Activated CD4-positive, alpha-beta T cell treated with anti-CD3 and anti-CD28 coated beads for 36 hours (primary cell): ENCODE data around the gene ARMC6. TPM values are rescaled to one million over a fixed set of nuclear protein-coding genes. Genes with fewer than 3 reads are reported as not detected.
A peak's percentile ranks its signal among the peaks of the same experiment; 100 is the strongest.

Source experiments
- ATAC-seq: fragments of 200-7000 bp; cut with Tn5 transposase; one replicate; pipeline ENCODE4 v1.10.0; 2021; ENCODE audit warnings: mild to moderate bottlenecking, moderate library complexity
- CTCF ChIA-PET: fragments of 350-600 bp; sonication (Branson Sonifier 250); formaldehyde crosslinking; loops from one replicate; lab custom pipeline; 2021; ENCODE audit warnings: antibody characterized with exemption; lab: Charles Lee
- POLR2A ChIA-PET: fragments of 350-600 bp; sonication (Branson Sonifier 250); formaldehyde crosslinking; loops from one replicate; lab custom pipeline; 2021; ENCODE audit warnings: antibody characterized with exemption, inconsistent platforms; lab: Charles Lee
- DNase-seq: peaks from one replicate; pipeline ENCODE4 v3.0.0-alpha.2; 2020
- H3K27ac Mint-ChIP-seq: one replicate; pipeline ENCODE4 v1.8.0; 2021; ENCODE audit warnings: mixed read lengths
- H3K27me3 Mint-ChIP-seq: one replicate; pipeline ENCODE4 v1.8.0; 2021; ENCODE audit warnings: mixed read lengths
- H3K36me3 Mint-ChIP-seq: one replicate; pipeline ENCODE4 v1.8.0; 2021; ENCODE audit warnings: low read depth, mixed read lengths
- H3K4me1 Mint-ChIP-seq: one replicate; pipeline ENCODE4 v1.8.0; 2021; ENCODE audit warnings: mixed read lengths
- H3K4me3 Mint-ChIP-seq: one replicate; pipeline ENCODE4 v1.8.0; 2021; ENCODE audit warnings: mild to moderate bottlenecking, moderate library complexity, mixed read lengths
- H3K9me3 Mint-ChIP-seq: one replicate; pipeline ENCODE4 v1.8.0; 2021; ENCODE audit warnings: low read depth, mixed read lengths
- intact Hi-C, 2 experiments: fragments of 100-400 bp; cut with DNase I in 1 of 2; cut with micrococcal nuclease in 1 of 2; formaldehyde crosslinking; loops; one replicate each; pipeline versions ENCODE4 v1.14.2 to v1.15.1; 2022 to 2024; cut with DNase I, micrococcal nuclease
- total RNA-seq, 2 experiments: library from RNA; stranded (reverse); gene quantifications; one replicate each; pipeline ENCODE4 v1.2.3, GENCODE V29; 2021

ARMC6 gene
- 10 to 100 TPM; 33.0 to 40.8 TPM for total RNA-seq

- no peaks in the 10 kb centered on the region for H3K9me3 Mint-ChIP-seq
- intact Hi-C loops: loop anchor here (1.0 to 5.0 kb wide), 15 partner anchors 30 to 1086 kb away; partner anchors contain the start of genes SLC25A42 (in 2 of the 2), BORCS8 (in 1 of the 2), COPE (in 1 of the 2) and DDX49 (in 1 of the 2)
- H3K36me3 Mint-ChIP-seq: peaks cover 40% of the 10 kb centered on the region
- ATAC-seq: peak; percentile 78
- H3K27ac Mint-ChIP-seq: peak within 1 kb of the TSS; percentile 96
- H3K4me1 Mint-ChIP-seq: peaks cover 31% of the 10 kb centered on the region
- DNase-seq: peak; percentile 92
- H3K4me3 Mint-ChIP-seq: peak within 1 kb of the TSS; percentile 98
- CTCF ChIA-PET: no interaction called here
- POLR2A ChIA-PET: interaction anchor here (0.5 kb wide), 1 partner anchor 293 kb away, joined by 4 read pairs; no protein-coding TSS in a partner anchor
- H3K27me3 Mint-ChIP-seq: no peaks in the 10 kb centered on the region
Observed at GRCh38 chr19:19033426-19034203, at the start of gene ARMC6, which contains the start of gene SUGP2. Gene ARMC6 (plus strand): TSS chr19:19033603. CDS start chr19:19034210, 607 bp downstream. Gene SUGP2 (minus strand): TSS chr19:19033517. CDS start chr19:19031071, 2,446 bp downstream.

- ATAC-seq: no peak
Observed at GRCh38 chr19:18984251-18984650, 49.2 kb upstream of the ARMC6 start.

GRCh38 chr19:18985257-18985656 is 48.1 kb upstream of the ARMC6 start:
- ATAC-seq (no peak), DNase-seq (no peak)
- no peak overlapping the region for H3K27ac Mint-ChIP-seq
- no peaks in the 10 kb centered on the region for H3K4me1 Mint-ChIP-seq
- H3K4me3 Mint-ChIP-seq: no peak overlapping the region
- no peaks in the 10 kb centered on the region for H3K36me3 Mint-ChIP-seq
- ChIA-PET CTCF (interaction anchor here (0.7 kb wide), 1 partner anchor 597 kb away, joined by 3 read pairs; no protein-coding TSS in a partner anchor), POLR2A (no interaction called here)
- no peaks in the 10 kb centered on the region for H3K9me3 Mint-ChIP-seq
- intact Hi-C loops: no loop called here
- H3K27me3 Mint-ChIP-seq: peaks cover 10% of the 10 kb centered on the region

More at GRCh38 chr19:18984251-18984650, 49.2 kb upstream of the ARMC6 start:
- no peak overlapping the region for H3K4me3 Mint-ChIP-seq
- H3K27me3 Mint-ChIP-seq: peaks cover 10% of the 10 kb centered on the region
- no peak for DNase-seq
- ChIA-PET POLR2A (no interaction called here), CTCF (no interaction called here)
- no peaks in the 10 kb centered on the region for H3K4me1 Mint-ChIP-seq
- no peak overlapping the region for H3K27ac Mint-ChIP-seq
- no peaks in the 10 kb centered on the region for H3K9me3 Mint-ChIP-seq
- H3K36me3 Mint-ChIP-seq: no peaks in the 10 kb centered on the region
- intact Hi-C loops: no loop called here

- H3K36me3 Mint-ChIP-seq: peaks cover 4% of the 10 kb centered on the region
- DNase-seq (no peak), ATAC-seq (no peak)
- H3K27ac Mint-ChIP-seq: no peak overlapping the region
- H3K4me3 Mint-ChIP-seq: no peak overlapping the region
- H3K9me3 Mint-ChIP-seq: no peaks in the 10 kb centered on the region
- peaks cover 7% of the 10 kb centered on the region for H3K27me3 Mint-ChIP-seq
- ChIA-PET CTCF (interaction anchor here (0.7 to 1.4 kb wide), 5 partner anchors 8 to 121 kb away, joined by 3 to 4 read pairs (median 4); partner anchors contain the start of gene COPE), POLR2A (interaction anchor here (1.0 to 1.3 kb wide), 2 partner anchors 67 to 68 kb away, joined by 3 to 5 read pairs; partner anchors contain the start of genes COPE and DDX49)
- intact Hi-C loops: no loop called here
- H3K4me1 Mint-ChIP-seq: no peaks in the 10 kb centered on the region
Observed at GRCh38 chr19:18987456-18987855, 45.9 kb upstream of the ARMC6 start.

- DNase-seq (no peak), ATAC-seq (no peak)
- peaks cover 19% of the 10 kb centered on the region for H3K36me3 Mint-ChIP-seq
- H3K4me1 Mint-ChIP-seq: no peaks in the 10 kb centered on the region
- H3K4me3 Mint-ChIP-seq: no peak overlapping the region
- H3K27ac Mint-ChIP-seq: no peak overlapping the region
- ChIA-PET CTCF (no interaction called here), POLR2A (no interaction called here)
- no peaks in the 10 kb centered on the region for H3K9me3 Mint-ChIP-seq
- peaks cover 5% of the 10 kb centered on the region for H3K27me3 Mint-ChIP-seq
- intact Hi-C loops: no loop called here
Observed at GRCh38 chr19:18989316-18989715, 44.1 kb upstream of the ARMC6 start.

GRCh38 chr19:18990128-18990708 is 43.2 kb upstream of the ARMC6 start:
- H3K9me3 Mint-ChIP-seq: no peaks in the 10 kb centered on the region
- H3K27me3 Mint-ChIP-seq: peaks cover 2% of the 10 kb centered on the region
- no peak overlapping the region for H3K27ac Mint-ChIP-seq
- no peaks in the 10 kb centered on the region for H3K4me1 Mint-ChIP-seq
- ChIA-PET POLR2A (no interaction called here), CTCF (no interaction called here)
- H3K36me3 Mint-ChIP-seq: peaks cover 20% of the 10 kb centered on the region
- ATAC-seq: peak; percentile 36
- DNase-seq: no peak
- intact Hi-C loops: no loop called here
- H3K4me3 Mint-ChIP-seq: no peak overlapping the region

- H3K27ac Mint-ChIP-seq: no peak overlapping the region
- H3K36me3 Mint-ChIP-seq: peaks cover 20% of the 10 kb centered on the region
- H3K4me3 Mint-ChIP-seq: no peak overlapping the region
- intact Hi-C loops: no loop called here
- no peaks in the 10 kb centered on the region for H3K4me1 Mint-ChIP-seq
- DNase-seq (no peak), ATAC-seq (no peak)
- POLR2A ChIA-PET: no interaction called here
- H3K27me3 Mint-ChIP-seq: peaks cover 2% of the 10 kb centered on the region
- CTCF ChIA-PET: interaction anchor here (0.7 kb wide), 1 partner anchor 22 kb away, joined by 3 read pairs; no protein-coding TSS in a partner anchor
- no peaks in the 10 kb centered on the region for H3K9me3 Mint-ChIP-seq
Observed at GRCh38 chr19:18991006-18991405, 42.4 kb upstream of the ARMC6 start.

- H3K4me1 Mint-ChIP-seq: no peaks in the 10 kb centered on the region
- POLR2A ChIA-PET: no interaction called here
Observed at GRCh38 chr19:18991468-18991867, 41.9 kb upstream of the ARMC6 start.

GRCh38 chr19:18992696-18993095 is 40.7 kb upstream of the ARMC6 start:
- no peak overlapping the region for H3K27ac Mint-ChIP-seq
- no peak overlapping the region for H3K4me3 Mint-ChIP-seq
- no peak for ATAC-seq
- no peaks in the 10 kb centered on the region for H3K4me1 Mint-ChIP-seq
- no peak for DNase-seq
- intact Hi-C loops: no loop called here
- H3K27me3 Mint-ChIP-seq: no peaks in the 10 kb centered on the region
- CTCF ChIA-PET: no interaction called here
- H3K9me3 Mint-ChIP-seq: no peaks in the 10 kb centered on the region
- H3K36me3 Mint-ChIP-seq: peaks cover 20% of the 10 kb centered on the region
- POLR2A ChIA-PET: no interaction called here

More at GRCh38 chr19:18991468-18991867, 41.9 kb upstream of the ARMC6 start:
- intact Hi-C loops: no loop called here
- Mint-ChIP-seq H3K27ac (no peak overlapping the region), H3K4me3 (no peak overlapping the region), H3K9me3 (no peaks in the 10 kb centered on the region), H3K36me3 (peaks cover 20% of the 10 kb centered on the region), H3K27me3 (peaks cover 2% of the 10 kb centered on the region)
- DNase-seq: no peak
- CTCF ChIA-PET: interaction anchor here (0.7 kb wide), 1 partner anchor 22 kb away, joined by 3 read pairs; no protein-coding TSS in a partner anchor
- no peak for ATAC-seq

GRCh38 chr19:18993115-18993514 is 40.3 kb upstream of the ARMC6 start:
- ATAC-seq: no peak
- POLR2A ChIA-PET: no interaction called here

GRCh38 chr19:18995804-18996241 is 37.6 kb upstream of the ARMC6 start:
- intact Hi-C loops: no loop called here
- Mint-ChIP-seq H3K9me3 (no peaks in the 10 kb centered on the region), H3K4me1 (peaks cover 22% of the 10 kb centered on the region), H3K4me3 (no peak overlapping the region), H3K27ac (no peak overlapping the region), H3K36me3 (peaks cover 32% of the 10 kb centered on the region), H3K27me3 (no peaks in the 10 kb centered on the region)
- DNase-seq (peak; percentile 43), ATAC-seq (peak; percentile 76)
- POLR2A ChIA-PET: no interaction called here
- CTCF ChIA-PET: interaction anchor here (1.1 kb wide), 1 partner anchor 9 kb away, joined by 3 read pairs; no protein-coding TSS in a partner anchor

More at GRCh38 chr19:18993115-18993514, 40.3 kb upstream of the ARMC6 start:
- H3K27ac Mint-ChIP-seq: no peak overlapping the region
- peaks cover 20% of the 10 kb centered on the region for H3K36me3 Mint-ChIP-seq
- no peak for DNase-seq
- H3K9me3 Mint-ChIP-seq: no peaks in the 10 kb centered on the region
- H3K27me3 Mint-ChIP-seq: no peaks in the 10 kb centered on the region
- H3K4me3 Mint-ChIP-seq: no peak overlapping the region
- intact Hi-C loops: no loop called here
- CTCF ChIA-PET: no interaction called here
- no peaks in the 10 kb centered on the region for H3K4me1 Mint-ChIP-seq
